CD4-positive, alpha-beta T cell (primary cell): ENCODE measurements around the gene HID1. TPM values are rescaled to one million over a fixed set of nuclear protein-coding genes. Genes with fewer than 3 reads are reported as not detected.
"Not testable (repeated sequence)": the region's sequence is repeated elsewhere in the genome, so short reads cannot be mapped to it uniquely, and the experiment has no call there.

Experiments
- ATAC-seq: fragments of 200-7000 bp; cut with Tn5 transposase; one replicate; pipeline ENCODE4 v1.10.0; 2022; ENCODE audit warnings: mild to moderate bottlenecking; ENCODE audit not compliant: poor library complexity
- CTCF ChIA-PET: fragments of 350-600 bp; sonication (Branson Sonifier 250); formaldehyde crosslinking; loops from one replicate; lab custom pipeline; 2021; ENCODE audit warnings: antibody characterized with exemption, inconsistent platforms; lab: Charles Lee
- POLR2A ChIA-PET: fragments of 350-600 bp; sonication (Branson Sonifier 250); formaldehyde crosslinking; loops from one replicate; lab custom pipeline; 2021; ENCODE audit warnings: antibody characterized with exemption, inconsistent platforms; lab: Charles Lee
- DNase-seq, 14 experiments: peaks; one replicate each; pipeline ENCODE4 v3.0.0-alpha.2; 2013 to 2020; ENCODE audit warnings: mixed read lengths in 2 of 14
- H3K27ac ChIP-seq, 2 donors: one replicate each; pipeline versions ENCODE4 v1.5.1 to v1.7.0; 2013; ENCODE audit warnings: low read length in 2 of 2, low read depth in 1 of 2, mild to moderate bottlenecking in 1 of 2
- H3K27me3 ChIP-seq, 2 experiments: 1 replicate in 1 of 2; 2 replicates in 1 of 2; pipeline versions ENCODE4 v1.6.1 to v1.7.0; 2013; ENCODE audit warnings: low read length in 2 of 2, control low read depth in 1 of 2, mild to moderate bottlenecking in 1 of 2, moderate library complexity in 1 of 2; ENCODE audit not compliant: insufficient read depth in 2 of 2, control insufficient read depth in 1 of 2
- H3K36me3 ChIP-seq: one replicate; pipeline ENCODE4 v1.6.1; 2013; ENCODE audit warnings: low read length, control low read depth; ENCODE audit not compliant: insufficient read depth
- H3K4me1 ChIP-seq: one replicate; pipeline ENCODE4 v1.6.1; 2013; ENCODE audit warnings: low read length, control low read depth; ENCODE audit not compliant: insufficient read depth
- H3K4me3 ChIP-seq: one replicate; pipeline ENCODE4 v1.5.1; 2013; ENCODE audit warnings: mild to moderate bottlenecking, low read length, moderate library complexity
- H3K9me3 ChIP-seq, 2 experiments: 1 replicate in 1 of 2; 2 replicates in 1 of 2; pipeline versions ENCODE4 v1.6.1 to v1.7.0; 2013; ENCODE audit warnings: low read length in 2 of 2, mild to moderate bottlenecking in 2 of 2, control low read depth in 1 of 2, moderate library complexity in 1 of 2; ENCODE audit not compliant: control insufficient read depth in 1 of 2, insufficient read depth in 1 of 2
- H3K27ac Mint-ChIP-seq: one replicate; pipeline ENCODE4 v1.8.0; 2020; ENCODE audit warnings: mixed read lengths
- H3K27me3 Mint-ChIP-seq: one replicate; pipeline ENCODE4 v1.8.0; 2021; ENCODE audit warnings: mixed read lengths
- H3K36me3 Mint-ChIP-seq: one replicate; pipeline ENCODE4 v1.8.0; 2021; ENCODE audit warnings: low read depth, mixed read lengths
- H3K4me1 Mint-ChIP-seq: one replicate; pipeline ENCODE4 v1.8.0; 2021; ENCODE audit warnings: low read depth, mixed read lengths
- H3K4me3 Mint-ChIP-seq: one replicate; pipeline ENCODE4 v1.8.0; 2020; ENCODE audit warnings: mild to moderate bottlenecking, mixed read lengths
- H3K9me3 Mint-ChIP-seq: one replicate; pipeline ENCODE4 v1.8.0; 2020; ENCODE audit warnings: mixed read lengths
- CTCF ChIP-seq: fragments of 200-600 bp; IDR thresholded peaks from one replicate; pipeline ENCODE4 v1.8.0; 2022; ENCODE audit warnings: antibody characterized with exemption, mild to moderate bottlenecking
- intact Hi-C, 2 experiments: fragments of 100-400 bp; cut with DNase I in 1 of 2; cut with micrococcal nuclease in 1 of 2; formaldehyde crosslinking; loops; one replicate each; pipeline versions ENCODE4 v1.15.1 to v1.9.0; 2023 to 2025; cut with DNase I, micrococcal nuclease
- total RNA-seq, 174 experiments: library from RNA in 2 of 174; stranded (reverse) in 2 of 174; gene quantifications; one replicate each; pipeline ENCODE4 v1.2.3 and lab custom pipeline; 2021 to 2026

HID1 gene
- total RNA-seq, 2 experiments from 2014 or later, result 31.8 to 31.9 TPM

GRCh38 chr17:74916851-74917199 is 55.7 kb downstream of the HID1 start:
- H3K4me3 ChIP-seq, result no peak overlapping the region
- POLR2A ChIA-PET, result no interaction called here
- no peak for TF ChIP-seq CTCF
- CTCF ChIA-PET, result no interaction called here
- Mint-ChIP-seq H3K36me3 (no peaks in the 10 kb centered on the region), H3K27me3 (peaks cover 33% of the 10 kb centered on the region), H3K4me3 (no peak overlapping the region), H3K27ac (no peak overlapping the region), H3K4me1 (no peaks in the 10 kb centered on the region), H3K9me3 (no peaks in the 10 kb centered on the region)
- no peaks in the 10 kb centered on the region for H3K9me3 ChIP-seq
- peaks cover 12% of the 10 kb centered on the region in 2 experiments for H3K27me3 ChIP-seq
- DNase-seq, result no peak
- no peak overlapping the region for H3K27ac ChIP-seq
- H3K4me1 ChIP-seq, result peaks cover 6% of the 10 kb centered on the region
- intact Hi-C loops, result no loop called here
- ATAC-seq, result no peak
- H3K36me3 ChIP-seq, result no peaks in the 10 kb centered on the region

- no peak overlapping the region for H3K4me3 ChIP-seq
- Mint-ChIP-seq H3K27ac (no peak overlapping the region), H3K9me3 (no peaks in the 10 kb centered on the region), H3K36me3 (no peaks in the 10 kb centered on the region), H3K27me3 (peaks cover 27% of the 10 kb centered on the region), H3K4me1 (no peaks in the 10 kb centered on the region), H3K4me3 (no peak overlapping the region)
- TF ChIP-seq CTCF, result no peak
- no peak overlapping the region for H3K27ac ChIP-seq
- H3K9me3 ChIP-seq, result no peaks in the 10 kb centered on the region
- intact Hi-C loops, result no loop called here
- H3K4me1 ChIP-seq, result peaks cover 6% of the 10 kb centered on the region
- no peak for DNase-seq
- POLR2A ChIA-PET, result no interaction called here
- no peak for ATAC-seq
- H3K27me3 ChIP-seq, result peaks cover 7 to 12% of the 10 kb centered on the region in 2 experiments
- CTCF ChIA-PET, result no interaction called here
- H3K36me3 ChIP-seq, result no peaks in the 10 kb centered on the region
Observed at GRCh38 chr17:74916136-74916850, 56.3 kb downstream of the HID1 start.

GRCh38 chr17:74911423-74911822 is 61.1 kb downstream of the HID1 start:
- H3K36me3 Mint-ChIP-seq, H3K9me3 ChIP-seq, H3K9me3 Mint-ChIP-seq, CTCF ChIA-PET, H3K27ac ChIP-seq, H3K27me3 Mint-ChIP-seq, H3K27ac Mint-ChIP-seq, intact Hi-C loops, H3K27me3 ChIP-seq, H3K4me3 ChIP-seq, POLR2A ChIA-PET, DNase-seq, H3K4me1 Mint-ChIP-seq, ATAC-seq, H3K36me3 ChIP-seq, H3K4me1 ChIP-seq, H3K4me3 Mint-ChIP-seq: not testable (repeated sequence)

- DNase-seq, ATAC-seq, H3K27ac Mint-ChIP-seq, H3K9me3 Mint-ChIP-seq, CTCF ChIA-PET, H3K9me3 ChIP-seq, H3K36me3 ChIP-seq, H3K36me3 Mint-ChIP-seq, H3K4me3 ChIP-seq, intact Hi-C loops, POLR2A ChIA-PET, H3K27me3 Mint-ChIP-seq, H3K4me3 Mint-ChIP-seq, H3K4me1 Mint-ChIP-seq, H3K4me1 ChIP-seq, H3K27me3 ChIP-seq, H3K27ac ChIP-seq: not testable (repeated sequence)
Observed at GRCh38 chr17:74909097-74909496, 63.5 kb downstream of the HID1 start.
